ENCODE data around the gene GFPT2.

The GFPT2 gene

GRCh38 chr5:180350711-180351465 lies 2.2 kb downstream of the GFPT2 start:
- DNase-seq = no peak

GRCh38 chr5:180350296-180350695 lies 2.8 kb downstream of the GFPT2 start:
- DNase-seq = no peak

GRCh38 chr5:180349391-180349790 lies 3.7 kb downstream of the GFPT2 start:
- no peak for DNase-seq

- DNase-seq = no peak
Measured at GRCh38 chr5:180348336-180348735, 4.8 kb downstream of the GFPT2 start.

GRCh38 chr5:180347702-180348101 lies 5.4 kb downstream of the GFPT2 start:
- no peak for DNase-seq

GRCh38 chr5:180346358-180346757 lies 6.8 kb downstream of the GFPT2 start:
- DNase-seq = no peak

GRCh38 chr5:180345781-180346180 lies 7.4 kb downstream of the GFPT2 start:
- DNase-seq = no peak

GRCh38 chr5:180345186-180345585 lies 8.0 kb downstream of the GFPT2 start:
- DNase-seq = no peak

GRCh38 chr5:180344696-180344999 lies 8.5 kb downstream of the GFPT2 start:
- no peak for DNase-seq

- no peak for DNase-seq
Measured at GRCh38 chr5:180343831-180344695, 9.1 kb downstream of the GFPT2 start.

GRCh38 chr5:180343110-180343830 lies 9.9 kb downstream of the GFPT2 start:
- no peak for DNase-seq

GRCh38 chr5:180341595-180341994 lies 11.5 kb downstream of the GFPT2 start:
- no peak for DNase-seq

- no peak for DNase-seq
Measured at GRCh38 chr5:180340856-180341255, 12.3 kb downstream of the GFPT2 start.

GRCh38 chr5:180339583-180340183 lies 13.5 kb downstream of the GFPT2 start:
- DNase-seq = no peak

GRCh38 chr5:180338001-180338707 lies 15.0 kb downstream of the GFPT2 start:
- DNase-seq = no peak

- no peak for DNase-seq
Measured at GRCh38 chr5:180336234-180337020, 16.7 kb downstream of the GFPT2 start.

- no peak for DNase-seq
Measured at GRCh38 chr5:180335614-180336233, 17.4 kb downstream of the GFPT2 start.

- no peak for DNase-seq
Measured at GRCh38 chr5:180334751-180335613, 18.2 kb downstream of the GFPT2 start.

- DNase-seq = no peak
Measured at GRCh38 chr5:180334176-180334575, 19.0 kb downstream of the GFPT2 start.

GRCh38 chr5:180333661-180334060 lies 19.5 kb downstream of the GFPT2 start:
- DNase-seq = no peak

Data from NCI-H1105 (cell line).